Heart left ventricle (tissue), 16 donors: ENCODE results near the gene TICRR. TPM values are rescaled to one million over a fixed set of nuclear protein-coding genes. Genes with fewer than 3 reads are reported as not detected.
"Not testable (repeated sequence)": the region's sequence is repeated elsewhere in the genome, so short reads cannot be mapped to it uniquely, and the experiment has no call there.

Source experiments
- ATAC-seq, 4 donors: fragments of 200-7000 bp; cut with Tn5 transposase; one replicate each; pipeline ENCODE4 v1.9.1; 2020 to 2022; ENCODE audit warnings: moderate library complexity in 4 of 4, mild to moderate bottlenecking in 3 of 4, moderate number of reproducible peaks in 1 of 4
- DNase-seq, 5 donors: peaks; one replicate each; pipeline ENCODE4 v3.0.0-alpha.2; 2020
- H3K27ac ChIP-seq, 12 donors: fragments of 200-600 bp; sonication (generic) in 4 of 12; one replicate each; pipeline versions ENCODE4 v1.5.0 to v1.8.0; 2016 to 2022; ENCODE audit warnings: mild to moderate bottlenecking in 2 of 12
- H3K27me3 ChIP-seq, 9 donors: fragments of 200-600 bp; sonication (generic) in 2 of 9; one replicate each; pipeline versions ENCODE4 v1.5.1 to v1.8.0; 2016 to 2022; ENCODE audit warnings: mild to moderate bottlenecking in 3 of 9
- H3K36me3 ChIP-seq, 9 donors: fragments of 200-600 bp; sonication (generic) in 2 of 9; one replicate each; pipeline versions ENCODE4 v1.5.0 to v1.8.0; 2018 to 2022; ENCODE audit warnings: mild to moderate bottlenecking in 2 of 9
- H3K4me1 ChIP-seq, 12 donors: fragments of 200-600 bp; sonication (generic) in 4 of 12; one replicate each; pipeline versions ENCODE4 v1.5.0 to v1.8.0; 2016 to 2022; ENCODE audit warnings: mild to moderate bottlenecking in 3 of 12
- H3K4me3 ChIP-seq, 12 donors: fragments of 200-600 bp; sonication (generic) in 4 of 12; one replicate each; pipeline versions ENCODE4 v1.5.0 to v1.8.0; 2017 to 2022; ENCODE audit warnings: mild to moderate bottlenecking in 9 of 12, moderate library complexity in 4 of 12
- H3K9me3 ChIP-seq, 12 donors: fragments of 200-600 bp; sonication (generic) in 4 of 12; one replicate each; pipeline versions ENCODE4 v1.5.0 to v1.8.0; 2016 to 2022; ENCODE audit warnings: mild to moderate bottlenecking in 1 of 12
- CTCF ChIP-seq, 12 donors: fragments of 200-600 bp; sonication (generic) in 4 of 12; IDR thresholded peaks; one replicate each; pipeline versions ENCODE4 v1.5.0 to v1.8.0; 2018 to 2022; ENCODE audit warnings: antibody characterized with exemption in 12 of 12, mild to moderate bottlenecking in 5 of 12
- POLR2A ChIP-seq, 2 donors: fragments of 450-650 bp; IDR thresholded peaks; one replicate each; pipeline ENCODE4 v1.6.1; 2017; ENCODE audit warnings: antibody characterized with exemption in 2 of 2, mild to moderate bottlenecking in 2 of 2, moderate library complexity in 2 of 2
- WGBS, 4 donors: extraction: QIAGEN DNeasy Blood & Tissue Kit in 2 of 4; methylation state at CpG; one replicate each; pipeline versions ENCODE4 v1.1.5 to v1.1.7; 2013 to 2018; 5-methylcytosine and 5-hydroxymethylcytosine counted together
- intact Hi-C, 10 donors: fragments of 100-400 bp; cut with DNase I; formaldehyde crosslinking; loops; one replicate each; pipeline versions ENCODE4 v1.11.1 to v1.14.2; 2022
- polyA plus RNA-seq, 2 donors: library from polyadenylated mRNA; stranded (reverse); fragments of 200-250 nt; gene quantifications; one replicate each; pipeline ENCODE4 v1.2.3, GENCODE V29; 2013
- total RNA-seq, 9 donors: library from RNA; depleted of rRNA in 2 of 9; stranded (reverse); fragments of >200 nt in 2 of 9; fragmentation: NEBNext Ultra II Directional in 3 of 9; extraction: Animal tissue kit (Norgen Biotek cat#: 25700) in 3 of 9; gene quantifications; one replicate each; pipeline versions ENCODE4 v1.1.0 to v1.2.4, GENCODE V29; 2016 to 2023
- donor health status: ischemic (EF 13 %, LVEDD 7.1; RV severe dilation, severe dysfunction).
- donor health status: healthy with polysubstance abuse.
- donor health status: DM: no; HTN: yes; CAD: no.
- donor health status: DM: no; HTN: no; CAD: no.
- donor health status: ischemic (EF 25% LVEDD 6.9; RV normal size, moderate dysfunction).
- donor health status: ischemic (EF 25% LVEDD 5.7; RV mildly dilated, moderate dysfunction).
- donor health status: healthy.
- donor health status: DM: yes; HTN: yes; CAD: no.
- donor health status: ischemic (EF 35%, LVEDD 5.7; RV mildly dilated, moderate dysfunction).
- donor health status: nonischemic (EF 11% LVEDD 7.7; RV severe dilation, severe dysfunction).
- donor health status: DM: yes; HTN: yes; CAD: no.
- donor health status: PGD.
- donor health status: ischemic (EF 29% LVEDD 5.4; RV normal size, mild dysfunction).
- donor health status: nonischemic (EF 23%, LVEDD 6.1; RV moderate dilation, normal function).

The TICRR gene
- total and polyA plus RNA-seq, 11 donors = 0.04 to 1.4 (median 0.08) TPM; not detected in 4

GRCh38 chr15:89576417-89576773 is 1.1 kb downstream of the TICRR start:
- no peak overlapping the region for H3K27ac ChIP-seq
- TF ChIP-seq POLR2A (IDR thresholded peaks at IDR 0.05) (no peak), CTCF (IDR thresholded peaks at IDR 0.05) (no peak)
- no peaks in the 10 kb centered on the region for H3K36me3 ChIP-seq
- DNase-seq = no peak
- no peak for ATAC-seq
- H3K9me3 ChIP-seq = no peaks in the 10 kb centered on the region
- peak overlapping the region in 5 of 12 donors; percentile 67 to 95 (median 72) for H3K4me3 ChIP-seq
- whole genome bisulfite sequencing, 4 donors = 7 to 32% (median 9%) methylated on average over 1 of the region's 1 CpG
- H3K27me3 ChIP-seq = peaks cover 0 to 4% (median 0%) of the 10 kb centered on the region in 9 donors
- intact Hi-C loops = loop anchor here in 1 of 10 donors (10.0 kb wide), 1 partner anchor 242 kb away; the partner anchor contains the start of gene POLG
- peaks cover 0 to 21% (median 8%) of the 10 kb centered on the region in 12 donors for H3K4me1 ChIP-seq

GRCh38 chr15:89577776-89578115 is 2.5 kb downstream of the TICRR start:
- Histone ChIP-seq H3K9me3 (no peaks in the 10 kb centered on the region), H3K27ac (no peak overlapping the region), H3K27me3 (peaks cover 0 to 4% (median 0%) of the 10 kb centered on the region in 9 donors), H3K36me3 (no peaks in the 10 kb centered on the region), H3K4me3 (no peak overlapping the region), H3K4me1 (peaks cover 0 to 21% (median 8%) of the 10 kb centered on the region in 12 donors)
- DNase-seq (no peak), ATAC-seq (no peak)
- TF ChIP-seq CTCF (IDR thresholded peaks at IDR 0.05) (no peak), POLR2A (IDR thresholded peaks at IDR 0.05) (no peak)
- intact Hi-C loops = loop anchor here in 1 of 10 donors (10.0 kb wide), 1 partner anchor 243 kb away; the partner anchor contains the start of gene POLG
- 78 to 92% (median 81%) methylated on average over 3 of the region's 3 CpGs for WGBS, 4 donors

GRCh38 chr15:89578146-89578545 is 2.9 kb downstream of the TICRR start:
- TF ChIP-seq CTCF (IDR thresholded peaks at IDR 0.05) (no peak), POLR2A (IDR thresholded peaks at IDR 0.05) (no peak)
- H3K27me3 ChIP-seq = peaks cover 0 to 4% (median 0%) of the 10 kb centered on the region in 9 donors
- H3K36me3 ChIP-seq = no peaks in the 10 kb centered on the region
- H3K4me1 ChIP-seq = peaks cover 0 to 21% (median 8%) of the 10 kb centered on the region in 12 donors
- no peak for ATAC-seq
- no peaks in the 10 kb centered on the region for H3K9me3 ChIP-seq
- H3K4me3 ChIP-seq = no peak overlapping the region
- DNase-seq = no peak
- intact Hi-C loops = loop anchor here in 1 of 10 donors (10.0 kb wide), 1 partner anchor 243 kb away; the partner anchor contains the start of gene POLG
- H3K27ac ChIP-seq = no peak overlapping the region
- 88 to 95% (median 93%) methylated on average over 2 of the region's 2 CpGs for WGBS, 4 donors

GRCh38 chr15:89580747-89581146 is 5.5 kb downstream of the TICRR start:
- H3K27ac ChIP-seq, H3K4me1 ChIP-seq, H3K36me3 ChIP-seq, H3K9me3 ChIP-seq, H3K27me3 ChIP-seq, DNase-seq, ATAC-seq, H3K4me3 ChIP-seq, intact Hi-C loops: not testable (repeated sequence)
- 92 to 98% (median 94%) methylated on average over 2 of the region's 2 CpGs for WGBS, 4 donors

- intact Hi-C loops = no loop called here
- Histone ChIP-seq H3K27ac (no peak overlapping the region), H3K9me3 (no peaks in the 10 kb centered on the region), H3K4me3 (no peak overlapping the region), H3K4me1 (no peaks in the 10 kb centered on the region), H3K36me3 (no peaks in the 10 kb centered on the region), H3K27me3 (no peaks in the 10 kb centered on the region)
- no peak for DNase-seq
- 93 to 97% (median 95%) methylated on average over 2 of the region's 2 CpGs for WGBS, 4 donors
- TF ChIP-seq POLR2A (IDR thresholded peaks at IDR 0.05) (no peak), CTCF (IDR thresholded peaks at IDR 0.05) (no peak)
- no peak for ATAC-seq
These were observed 11.4 kb downstream of the TICRR start for GRCh38 chr15:89586651-89587050.
